Measurements from ENCODE around the gene BRME1. TPM values are rescaled to one million over a fixed set of nuclear protein-coding genes. Genes with fewer than 3 reads are reported as not detected.

The BRME1 gene
- total RNA-seq, 1 experiment from 2014 or later = 17.4 TPM

DNA sequence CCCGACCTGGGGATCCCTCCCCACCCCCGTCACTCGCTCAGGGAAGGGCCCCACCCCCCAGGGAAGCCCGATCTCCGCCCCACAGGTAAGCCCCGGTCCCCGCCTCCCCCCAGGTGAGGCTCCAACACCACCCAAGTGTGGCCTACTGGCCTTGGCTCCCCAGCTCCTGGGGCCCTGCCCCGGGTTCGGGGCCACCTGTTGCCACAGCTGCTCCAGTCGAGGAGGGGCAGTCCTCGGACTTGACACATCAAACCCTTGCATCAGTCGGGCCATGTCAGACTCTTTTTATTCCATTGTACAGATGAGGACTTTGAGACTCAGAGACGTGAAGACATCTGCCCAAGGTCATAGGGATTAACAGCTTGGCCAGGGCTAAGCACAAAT, 596 bp upstream of the BRME1 start:
- intact Hi-C loops (cut with micrococcal nuclease; ENCODE audit: unreplicated experiment) = no loop called here
- CTCF ChIA-PET = interaction anchor here (0.6 kb wide), 2 partner anchors 26 to 136 kb away, joined by 3 read pairs; no protein-coding TSS in a partner anchor
- no peaks in the 10 kb centered on the region for H3K4me1 Mint-ChIP-seq (ENCODE audit: low read depth, unreplicated experiment)
- H3K27ac Mint-ChIP-seq (ENCODE audit: unreplicated experiment) = peak overlapping the region; percentile 92
- POLR2A ChIA-PET = interaction anchor here (0.6 kb wide), 1 partner anchor 109 kb away, joined by 3 read pairs; no protein-coding TSS in a partner anchor
- H3K4me1 ChIP-seq = peaks cover 7% of the 10 kb centered on the region; the same call in 1 of the 2 replicates
- H3K4me3 ChIP-seq (ENCODE audit: low read depth, low read length) = peak overlapping the region; percentile 86
- H3K9me3 ChIP-seq = no peaks in the 10 kb centered on the region
- H3K27me3 ChIP-seq (replicated peaks; ENCODE audit: control insufficient read depth, insufficient read depth, low read length) = no peaks in the 10 kb centered on the region
- peaks cover 25% of the 10 kb centered on the region for H3K36me3 Mint-ChIP-seq (ENCODE audit: insufficient read depth, unreplicated experiment)
- TF ChIP-seq, protein P1, sequence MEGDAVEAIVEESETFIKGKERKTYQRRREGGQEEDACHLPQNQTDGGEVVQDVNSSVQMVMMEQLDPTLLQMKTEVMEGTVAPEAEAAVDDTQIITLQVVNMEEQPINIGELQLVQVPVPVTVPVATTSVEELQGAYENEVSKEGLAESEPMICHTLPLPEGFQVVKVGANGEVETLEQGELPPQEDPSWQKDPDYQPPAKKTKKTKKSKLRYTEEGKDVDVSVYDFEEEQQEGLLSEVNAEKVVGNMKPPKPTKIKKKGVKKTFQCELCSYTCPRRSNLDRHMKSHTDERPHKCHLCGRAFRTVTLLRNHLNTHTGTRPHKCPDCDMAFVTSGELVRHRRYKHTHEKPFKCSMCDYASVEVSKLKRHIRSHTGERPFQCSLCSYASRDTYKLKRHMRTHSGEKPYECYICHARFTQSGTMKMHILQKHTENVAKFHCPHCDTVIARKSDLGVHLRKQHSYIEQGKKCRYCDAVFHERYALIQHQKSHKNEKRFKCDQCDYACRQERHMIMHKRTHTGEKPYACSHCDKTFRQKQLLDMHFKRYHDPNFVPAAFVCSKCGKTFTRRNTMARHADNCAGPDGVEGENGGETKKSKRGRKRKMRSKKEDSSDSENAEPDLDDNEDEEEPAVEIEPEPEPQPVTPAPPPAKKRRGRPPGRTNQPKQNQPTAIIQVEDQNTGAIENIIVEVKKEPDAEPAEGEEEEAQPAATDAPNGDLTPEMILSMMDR (IDR thresholded peaks at IDR 0.05; ENCODE audit: insufficient read depth in 1 of 2, low read depth in 1 of 2, low read length in 1 of 2, severe bottlenecking in 1 of 2, unreplicated experiment in 1 of 2) = no peak
- no TSS peak for BruUV-seq (replicated peaks)
- H3K4me3 Mint-ChIP-seq (ENCODE audit: unreplicated experiment) = peak overlapping the region; percentile 85
- H3K9me3 Mint-ChIP-seq (ENCODE audit: unreplicated experiment) = no peaks in the 10 kb centered on the region
- no peaks in the 10 kb centered on the region for H3K27me3 Mint-ChIP-seq (ENCODE audit: insufficient read depth, unreplicated experiment)
- peak; percentile 59 to 71 for DNase-seq
- 0 out of 2 replicates have a peak, but pooled peaks cover 1% of the 10 kb centered on the region for H3K36me3 ChIP-seq (ENCODE audit: control insufficient read depth, insufficient read depth, low read length)

DNA sequence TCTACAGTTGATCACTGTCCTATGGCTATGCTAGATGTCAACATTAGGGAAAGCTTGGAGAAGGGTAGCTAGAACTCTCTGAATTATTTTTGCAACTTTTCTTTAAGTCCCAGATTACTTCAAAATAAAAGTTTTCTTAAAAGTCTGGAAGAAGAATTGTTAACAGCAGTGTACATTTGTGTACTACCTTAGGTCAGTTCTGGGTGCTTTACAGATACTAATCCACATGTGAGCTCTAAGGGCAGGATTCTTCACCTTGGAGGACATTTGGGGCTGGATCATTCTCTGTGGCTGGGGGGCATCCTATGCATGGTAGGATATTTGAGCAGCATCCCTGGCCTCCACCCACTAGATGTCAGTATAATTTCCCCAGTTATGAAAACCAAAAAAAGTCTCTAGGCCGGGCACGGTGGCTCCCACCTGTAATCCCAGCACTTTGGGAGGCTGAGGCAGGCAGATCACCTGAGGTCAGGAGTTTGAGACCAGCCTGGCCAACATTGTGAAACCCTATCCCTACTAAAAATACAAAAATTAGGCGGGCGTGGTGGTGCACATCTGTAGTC, 2.8 kb downstream of the BRME1 start:
- Histone ChIP-seq H3K4me3 (ENCODE audit: low read depth, low read length) (no peak overlapping the region), H3K4me1 (peaks cover 7% of the 10 kb centered on the region; the same call in 1 of the 2 replicates), H3K36me3 (ENCODE audit: control insufficient read depth, insufficient read depth, low read length) (no peaks in the 10 kb centered on the region), H3K27me3 (replicated peaks; ENCODE audit: control insufficient read depth, insufficient read depth, low read length) (no peaks in the 10 kb centered on the region), H3K9me3 (no peaks in the 10 kb centered on the region)
- peak in 1 of 2 experiments; percentile 26 for DNase-seq
- ChIA-PET CTCF (interaction anchor here (0.5 kb wide), 1 partner anchor 189 kb away, joined by 3 read pairs; no protein-coding TSS in a partner anchor), POLR2A (interaction anchor here (0.6 kb wide), 2 partner anchors 11 to 281 kb away, joined by 4 read pairs; no protein-coding TSS in a partner anchor)
- Mint-ChIP-seq H3K4me3 (ENCODE audit: unreplicated experiment) (no peak overlapping the region), H3K9me3 (ENCODE audit: unreplicated experiment) (no peaks in the 10 kb centered on the region), H3K27ac (ENCODE audit: unreplicated experiment) (no peak overlapping the region), H3K4me1 (ENCODE audit: low read depth, unreplicated experiment) (no peaks in the 10 kb centered on the region), H3K36me3 (ENCODE audit: insufficient read depth, unreplicated experiment) (peaks cover 20% of the 10 kb centered on the region), H3K27me3 (ENCODE audit: insufficient read depth, unreplicated experiment) (no peaks in the 10 kb centered on the region)
- intact Hi-C loops (cut with micrococcal nuclease; ENCODE audit: unreplicated experiment) = no loop called here
- TF ChIP-seq, protein P1 (IDR thresholded peaks at IDR 0.05; ENCODE audit: insufficient read depth in 1 of 2, low read depth in 1 of 2, low read length in 1 of 2, severe bottlenecking in 1 of 2, unreplicated experiment in 1 of 2) = peak; percentile 24 to 31
- BruUV-seq (replicated peaks) = no TSS peak

DNA sequence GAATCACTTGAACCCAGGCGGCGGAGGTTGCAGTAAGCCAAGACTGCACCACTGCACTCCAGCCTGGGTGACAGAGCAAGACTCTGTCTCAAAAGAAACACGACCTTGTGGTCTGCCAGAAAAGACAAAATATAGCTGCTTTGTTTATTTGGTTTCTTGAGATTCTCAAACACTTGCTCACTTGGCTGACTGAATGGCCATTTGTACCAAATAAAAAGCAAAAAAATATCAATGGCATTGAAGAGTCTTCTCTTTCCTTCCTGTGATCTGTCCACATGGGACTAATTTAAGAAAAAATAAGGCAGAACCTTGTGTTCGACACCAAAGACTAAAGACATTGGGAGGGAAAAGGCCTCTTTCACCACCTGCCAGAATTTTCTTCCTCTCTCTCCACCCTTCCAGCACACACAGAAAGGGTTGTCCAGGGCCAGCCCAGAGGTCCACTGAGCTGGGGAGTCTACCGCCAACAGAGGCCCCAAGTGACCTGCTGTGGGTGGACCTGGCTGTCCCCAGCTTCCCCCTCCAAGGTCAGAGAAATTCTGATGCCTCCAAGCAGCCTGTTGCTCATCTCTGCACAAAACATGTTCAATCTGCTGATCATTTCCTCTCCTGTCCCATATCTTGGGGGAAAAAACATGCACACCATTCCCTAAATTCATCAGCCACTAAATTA, 5.9 kb downstream of the BRME1 start:
- POLR2A ChIA-PET = no interaction called here
- no peaks in the 10 kb centered on the region for H3K4me1 ChIP-seq
- DNase-seq = no peak
- BruUV-seq (replicated peaks) = no TSS peak
- H3K4me3 Mint-ChIP-seq (ENCODE audit: unreplicated experiment) = no peak overlapping the region
- TF ChIP-seq, protein P1 (IDR thresholded peaks at IDR 0.05; ENCODE audit: insufficient read depth in 1 of 2, low read depth in 1 of 2, low read length in 1 of 2, severe bottlenecking in 1 of 2, unreplicated experiment in 1 of 2) = no peak
- H3K36me3 Mint-ChIP-seq (ENCODE audit: insufficient read depth, unreplicated experiment) = peaks cover 7% of the 10 kb centered on the region
- no peak overlapping the region for H3K4me3 ChIP-seq (ENCODE audit: low read depth, low read length)
- no peaks in the 10 kb centered on the region for H3K27me3 ChIP-seq (replicated peaks; ENCODE audit: control insufficient read depth, insufficient read depth, low read length)
- no peaks in the 10 kb centered on the region for H3K4me1 Mint-ChIP-seq (ENCODE audit: low read depth, unreplicated experiment)
- no peaks in the 10 kb centered on the region for H3K9me3 ChIP-seq
- CTCF ChIA-PET = no interaction called here
- H3K27ac Mint-ChIP-seq (ENCODE audit: unreplicated experiment) = peak overlapping the region; percentile 45
- intact Hi-C loops (cut with micrococcal nuclease; ENCODE audit: unreplicated experiment) = no loop called here
- no peaks in the 10 kb centered on the region for H3K9me3 Mint-ChIP-seq (ENCODE audit: unreplicated experiment)
- no peaks in the 10 kb centered on the region for H3K27me3 Mint-ChIP-seq (ENCODE audit: insufficient read depth, unreplicated experiment)
- no peaks in the 10 kb centered on the region for H3K36me3 ChIP-seq (ENCODE audit: control insufficient read depth, insufficient read depth, low read length)
